ENCODE measurements around the gene UBE2D4.

Gene UBE2D4

GRCh38 chr7:43925984-43926797, at the start of gene UBE2D4:
Gene UBE2D4 (plus strand): TSS chr7:43926436. CDS start chr7:43926533, 97 bp downstream.
- Histone ChIP-seq H3K9me3 (ENCODE audit: control insufficient read depth, low read length) (no peaks in the 10 kb centered on the region), H3K9ac (ENCODE audit: low read length) (peak within 1 kb of the TSS; percentile 88), H3K36me3 (ENCODE audit: control insufficient read depth, insufficient read depth, low read length, severe bottlenecking) (no peaks in the 10 kb centered on the region), H3K27me3 (replicated peaks; ENCODE audit: control insufficient read depth, insufficient read depth, low read length) (no peaks in the 10 kb centered on the region), H3K4me3 (ENCODE audit: low read length) (peak within 1 kb of the TSS; percentile 83), H3K4me1 (ENCODE audit: control insufficient read depth, insufficient read depth, low read length) (peaks cover 5% of the 10 kb centered on the region)
- peak; percentile 87 for DNase-seq (ENCODE audit: low read depth)

- Histone ChIP-seq H3K36me3 (ENCODE audit: control insufficient read depth, insufficient read depth, low read length, severe bottlenecking) (peaks cover 70% of the 10 kb centered on the region), H3K4me3 (ENCODE audit: low read length) (no peak overlapping the region), H3K9ac (ENCODE audit: low read length) (no peak overlapping the region), H3K9me3 (ENCODE audit: control insufficient read depth, low read length) (no peaks in the 10 kb centered on the region), H3K4me1 (ENCODE audit: control insufficient read depth, insufficient read depth, low read length) (peaks cover 44% of the 10 kb centered on the region), H3K27me3 (replicated peaks; ENCODE audit: control insufficient read depth, insufficient read depth, low read length) (no peaks in the 10 kb centered on the region)
- DNase-seq (ENCODE audit: low read depth): no peak
These were observed 49.1 kb upstream of the UBE2D4 start for GRCh38 chr7:43876976-43877745.

- no peaks in the 10 kb centered on the region for H3K9me3 ChIP-seq (ENCODE audit: control insufficient read depth, low read length)
- DNase-seq (ENCODE audit: low read depth): no peak
- no peak overlapping the region for H3K4me3 ChIP-seq (ENCODE audit: low read length)
- no peak overlapping the region for H3K9ac ChIP-seq (ENCODE audit: low read length)
- H3K27me3 ChIP-seq (replicated peaks; ENCODE audit: control insufficient read depth, insufficient read depth, low read length): no peaks in the 10 kb centered on the region
- H3K36me3 ChIP-seq (ENCODE audit: control insufficient read depth, insufficient read depth, low read length, severe bottlenecking): peaks cover 70% of the 10 kb centered on the region
- H3K4me1 ChIP-seq (ENCODE audit: control insufficient read depth, insufficient read depth, low read length): peaks cover 39% of the 10 kb centered on the region
These were observed 48.0 kb upstream of the UBE2D4 start for GRCh38 chr7:43877968-43878864.

- no peak for DNase-seq (ENCODE audit: low read depth)
- H3K9me3 ChIP-seq (ENCODE audit: control insufficient read depth, low read length): no peaks in the 10 kb centered on the region
- no peak overlapping the region for H3K4me3 ChIP-seq (ENCODE audit: low read length)
- H3K9ac ChIP-seq (ENCODE audit: low read length): no peak overlapping the region
- H3K4me1 ChIP-seq (ENCODE audit: control insufficient read depth, insufficient read depth, low read length): peaks cover 34% of the 10 kb centered on the region
- no peaks in the 10 kb centered on the region for H3K27me3 ChIP-seq (replicated peaks; ENCODE audit: control insufficient read depth, insufficient read depth, low read length)
- H3K36me3 ChIP-seq (ENCODE audit: control insufficient read depth, insufficient read depth, low read length, severe bottlenecking): peaks cover 74% of the 10 kb centered on the region
These were observed 47.4 kb upstream of the UBE2D4 start for GRCh38 chr7:43878867-43879266.

GRCh38 chr7:43879477-43879876, 46.8 kb upstream of the UBE2D4 start:
- Histone ChIP-seq H3K36me3 (ENCODE audit: control insufficient read depth, insufficient read depth, low read length, severe bottlenecking) (peaks cover 80% of the 10 kb centered on the region), H3K9me3 (ENCODE audit: control insufficient read depth, low read length) (no peaks in the 10 kb centered on the region), H3K4me1 (ENCODE audit: control insufficient read depth, insufficient read depth, low read length) (peaks cover 29% of the 10 kb centered on the region), H3K9ac (ENCODE audit: low read length) (no peak overlapping the region), H3K27me3 (replicated peaks; ENCODE audit: control insufficient read depth, insufficient read depth, low read length) (no peaks in the 10 kb centered on the region), H3K4me3 (ENCODE audit: low read length) (no peak overlapping the region)
- peak; percentile 57 for DNase-seq (ENCODE audit: low read depth)

- H3K9ac ChIP-seq (ENCODE audit: low read length): no peak overlapping the region
- no peak overlapping the region for H3K4me3 ChIP-seq (ENCODE audit: low read length)
- H3K27me3 ChIP-seq (replicated peaks; ENCODE audit: control insufficient read depth, insufficient read depth, low read length): no peaks in the 10 kb centered on the region
- DNase-seq (ENCODE audit: low read depth): peak; percentile 46
- H3K9me3 ChIP-seq (ENCODE audit: control insufficient read depth, low read length): no peaks in the 10 kb centered on the region
- H3K36me3 ChIP-seq (ENCODE audit: control insufficient read depth, insufficient read depth, low read length, severe bottlenecking): peaks cover 84% of the 10 kb centered on the region
- peaks cover 29% of the 10 kb centered on the region for H3K4me1 ChIP-seq (ENCODE audit: control insufficient read depth, insufficient read depth, low read length)
These were observed 45.6 kb upstream of the UBE2D4 start for GRCh38 chr7:43880596-43880995.

- H3K9ac ChIP-seq (ENCODE audit: low read length): no peak overlapping the region
- DNase-seq (ENCODE audit: low read depth): no peak
These were observed 42.0 kb upstream of the UBE2D4 start for GRCh38 chr7:43884209-43884608.

GRCh38 chr7:43884617-43885016, 41.6 kb upstream of the UBE2D4 start:
- DNase-seq (ENCODE audit: low read depth): no peak
- no peak overlapping the region for H3K4me3 ChIP-seq (ENCODE audit: low read length)
- peaks cover 29% of the 10 kb centered on the region for H3K4me1 ChIP-seq (ENCODE audit: control insufficient read depth, insufficient read depth, low read length)
- H3K9ac ChIP-seq (ENCODE audit: low read length): no peak overlapping the region
- peaks cover 51% of the 10 kb centered on the region for H3K36me3 ChIP-seq (ENCODE audit: control insufficient read depth, insufficient read depth, low read length, severe bottlenecking)
- no peaks in the 10 kb centered on the region for H3K9me3 ChIP-seq (ENCODE audit: control insufficient read depth, low read length)
- H3K27me3 ChIP-seq (replicated peaks; ENCODE audit: control insufficient read depth, insufficient read depth, low read length): no peaks in the 10 kb centered on the region

More at GRCh38 chr7:43884209-43884608, 42.0 kb upstream of the UBE2D4 start:
- Histone ChIP-seq H3K4me1 (ENCODE audit: control insufficient read depth, insufficient read depth, low read length) (peaks cover 29% of the 10 kb centered on the region), H3K4me3 (ENCODE audit: low read length) (no peak overlapping the region), H3K36me3 (ENCODE audit: control insufficient read depth, insufficient read depth, low read length, severe bottlenecking) (peaks cover 55% of the 10 kb centered on the region), H3K9me3 (ENCODE audit: control insufficient read depth, low read length) (no peaks in the 10 kb centered on the region), H3K27me3 (replicated peaks; ENCODE audit: control insufficient read depth, insufficient read depth, low read length) (no peaks in the 10 kb centered on the region)

DNA sequence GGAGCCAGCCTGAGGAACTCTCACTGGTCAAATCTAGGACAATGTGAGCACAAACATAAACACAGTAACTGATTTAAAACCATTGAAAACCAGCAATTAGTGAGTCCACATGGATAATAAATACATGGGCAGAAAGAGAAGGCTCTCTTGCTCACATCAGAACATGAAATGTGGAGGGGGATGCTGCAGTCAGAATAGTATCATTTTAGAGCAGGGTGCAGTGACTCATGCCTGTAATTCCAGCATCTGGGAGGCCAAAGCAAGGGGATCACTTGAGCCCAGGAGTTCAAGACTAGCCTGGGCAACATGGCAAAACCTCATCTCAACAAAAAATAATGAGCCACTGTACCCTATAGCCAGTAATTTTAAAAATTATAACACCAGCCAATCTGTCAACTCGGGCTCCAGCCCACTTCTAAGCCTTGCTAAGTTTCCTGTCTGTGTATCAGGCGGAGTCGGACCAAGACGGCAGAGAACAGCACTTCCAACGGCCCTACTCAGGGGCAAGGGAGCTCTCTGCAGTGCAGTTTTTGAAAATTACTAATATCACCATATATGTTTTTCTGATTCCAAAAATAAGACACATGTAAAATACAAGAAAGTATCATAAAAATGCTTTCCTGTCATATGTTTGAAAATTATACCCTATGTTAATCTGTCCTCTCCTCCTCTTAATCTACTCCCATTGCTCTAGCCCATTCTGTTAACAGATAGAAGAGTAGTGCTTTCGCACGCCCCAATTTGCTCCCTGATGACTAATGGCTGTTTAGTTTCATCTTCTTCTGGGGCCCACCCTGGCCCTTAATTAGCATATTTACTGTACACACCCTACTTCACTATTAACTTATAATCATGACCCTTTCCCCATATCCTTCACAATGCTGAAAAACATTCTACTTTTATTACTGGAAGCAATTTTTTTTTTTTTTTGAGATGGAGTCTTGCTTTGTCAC, 37.0 kb upstream of the UBE2D4 start:
- peaks cover 19% of the 10 kb centered on the region for H3K36me3 ChIP-seq (ENCODE audit: control insufficient read depth, insufficient read depth, low read length, severe bottlenecking)
- no peaks in the 10 kb centered on the region for H3K27me3 ChIP-seq (replicated peaks; ENCODE audit: control insufficient read depth, insufficient read depth, low read length)
- no peaks in the 10 kb centered on the region for H3K9me3 ChIP-seq (ENCODE audit: control insufficient read depth, low read length)
- peak overlapping the region; percentile 19 for H3K9ac ChIP-seq (ENCODE audit: low read length)
- H3K4me3 ChIP-seq (ENCODE audit: low read length): peak overlapping the region; percentile 52
- H3K4me1 ChIP-seq (ENCODE audit: control insufficient read depth, insufficient read depth, low read length): peaks cover 14% of the 10 kb centered on the region
- peak; percentile 47 for DNase-seq (ENCODE audit: low read depth)

DNA sequence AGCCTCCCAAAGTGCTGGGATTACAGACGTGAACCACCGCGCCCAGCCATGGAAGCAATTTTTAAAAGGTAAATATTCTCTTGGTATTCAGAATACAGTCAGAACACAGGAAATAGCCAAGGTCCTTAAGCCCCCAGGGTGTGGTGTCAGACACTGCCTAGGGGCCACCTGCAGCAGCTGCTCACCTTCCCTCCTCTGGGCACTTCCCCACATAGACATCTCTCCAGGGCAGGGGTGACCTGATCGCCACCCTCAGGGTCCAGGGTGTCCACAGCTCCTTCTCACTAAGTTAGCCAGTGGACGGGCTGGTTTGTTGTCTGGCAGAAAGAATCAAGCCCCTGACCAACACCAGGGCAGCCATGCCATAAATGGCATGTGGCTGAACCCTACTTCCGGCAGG, 35.8 kb upstream of the UBE2D4 start:
- Histone ChIP-seq H3K27me3 (replicated peaks; ENCODE audit: control insufficient read depth, insufficient read depth, low read length) (no peaks in the 10 kb centered on the region), H3K4me1 (ENCODE audit: control insufficient read depth, insufficient read depth, low read length) (peaks cover 14% of the 10 kb centered on the region), H3K9ac (ENCODE audit: low read length) (no peak overlapping the region), H3K9me3 (ENCODE audit: control insufficient read depth, low read length) (no peaks in the 10 kb centered on the region), H3K36me3 (ENCODE audit: control insufficient read depth, insufficient read depth, low read length, severe bottlenecking) (peaks cover 8% of the 10 kb centered on the region), H3K4me3 (ENCODE audit: low read length) (no peak overlapping the region)
- no peak for DNase-seq (ENCODE audit: low read depth)
